ENCODE measurements around the gene IL26.

The IL26 gene

DNA sequence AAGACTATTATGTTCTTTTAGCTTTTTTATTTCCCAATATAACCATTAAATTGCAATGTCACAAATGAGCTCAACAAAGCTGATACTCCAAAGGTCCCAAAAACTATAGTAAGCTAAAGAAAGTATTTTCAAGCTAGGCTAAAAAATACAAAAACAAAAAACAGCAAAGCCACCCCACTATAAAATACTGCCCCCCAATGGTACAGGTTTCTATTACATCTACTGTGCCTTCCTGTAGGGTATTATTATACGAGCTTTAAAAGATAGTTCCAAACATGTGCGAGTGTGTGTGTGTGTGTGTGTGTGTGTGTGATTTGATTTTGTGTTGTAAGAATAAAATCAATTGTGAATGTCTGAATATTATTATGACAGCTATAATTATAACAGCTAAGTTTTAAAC is 67.2 kb downstream of the IL26 start:
- DNase-seq (ENCODE audit: low read depth in 2 of 2, low spot score in 1 of 2) = no peak

DNA sequence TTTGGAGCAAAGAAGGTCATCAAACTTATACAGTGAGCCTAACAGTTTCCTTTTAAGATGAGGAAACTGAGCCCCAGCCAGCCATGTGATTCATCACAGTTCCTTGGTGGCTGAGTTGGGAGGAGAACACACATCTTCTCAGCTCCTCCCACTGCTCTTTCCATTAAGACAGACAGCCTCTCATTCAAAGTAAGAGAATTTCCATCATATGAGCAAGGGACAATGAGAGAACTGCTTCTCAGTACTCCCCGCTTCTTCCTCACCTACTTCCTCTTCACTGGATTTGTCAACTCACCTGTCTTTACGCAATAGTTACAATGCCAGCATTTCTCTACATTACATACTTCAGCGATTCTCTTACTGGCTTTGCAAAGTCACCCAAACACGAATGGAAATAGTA is 68.2 kb downstream of the IL26 start:
- no peak for DNase-seq (ENCODE audit: low read depth in 2 of 2, low spot score in 1 of 2)

DNA sequence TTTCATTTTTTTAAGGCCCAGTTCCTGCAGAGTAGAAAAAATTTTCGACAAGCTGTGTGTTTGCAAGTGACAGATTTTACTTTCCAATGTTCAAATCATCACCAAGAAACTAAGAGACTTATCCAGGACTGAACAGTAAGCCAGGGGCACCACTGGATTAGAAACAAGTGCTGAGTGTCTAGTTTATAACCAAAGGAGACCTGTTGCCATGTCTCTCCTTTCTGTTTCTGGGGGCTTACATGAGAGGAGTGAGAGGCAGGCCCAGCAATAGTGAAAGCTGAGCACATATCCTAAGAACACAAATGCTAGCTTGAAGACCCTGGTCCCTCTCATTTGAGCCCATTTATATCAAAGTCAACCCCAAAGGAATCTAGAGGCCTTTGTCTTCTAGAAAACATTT is 69.0 kb downstream of the IL26 start:
- no peak for DNase-seq (ENCODE audit: low read depth in 2 of 2, low spot score in 1 of 2)

DNA sequence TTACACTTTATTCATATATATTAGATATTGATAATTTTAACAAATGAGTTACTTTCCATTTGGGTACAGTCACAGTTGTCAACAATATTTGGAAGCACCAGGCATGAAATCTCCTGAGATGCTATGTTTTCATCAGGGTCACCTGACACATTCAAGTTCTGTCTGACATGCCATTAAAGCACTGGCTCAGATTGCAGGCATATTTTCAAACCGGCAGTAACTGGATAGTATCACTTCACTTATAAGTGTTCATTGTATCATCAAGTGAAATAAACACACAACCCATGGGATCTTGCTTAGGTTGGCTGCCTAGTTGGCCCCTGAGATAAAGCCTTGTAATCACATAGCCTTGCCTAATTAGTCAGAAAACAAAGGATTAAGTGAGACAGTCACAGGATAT is 70.8 kb downstream of the IL26 start:
- no peak for DNase-seq (ENCODE audit: low read depth in 2 of 2, low spot score in 1 of 2)

Measured in stimulated activated CD8-positive, alpha-beta memory T cell treated with anti-CD3 and anti-CD28 coated beads, Interleukin-4, amount 100 ng/mL, for 1 hour (primary cell).